A549 (cell line): ENCODE data around the gene CTCF. TPM values are rescaled to one million over a fixed set of nuclear protein-coding genes. Genes with fewer than 3 reads are reported as not detected.

Experiments
- ATAC-seq, 2 experiments: fragments of 200-7000 bp in 1 of 2; fragments of >200 bp in 1 of 2; cut with Nextera tagmentation in 1 of 2; cut with Tn5 transposase in 1 of 2; 3 replicates each; pipeline versions ENCODE4 v1.8.0 to v1.9.1; 2018 to 2020; ENCODE audit warnings: mild to moderate bottlenecking in 1 of 2, moderate library complexity in 1 of 2
- CTCF ChIA-PET: fragments of 300-600 bp; sonication (Branson Sonifier 250); formaldehyde crosslinking; extraction: SDS; loops from one replicate; lab custom pipeline; 2021; ENCODE audit warnings: antibody characterized with exemption, inconsistent platforms; lab: Yijun Ruan, JAX
- POLR2A ChIA-PET: fragments of 350-600 bp; formaldehyde crosslinking; extraction: SDS; loops from one replicate; lab custom pipeline; 2021; ENCODE audit warnings: antibody characterized with exemption, inconsistent platforms; lab: Yijun Ruan, JAX
- DNase-seq, 2 experiments: peaks; one replicate each; pipeline versions ENCODE4 v3.0.0 to v3.0.0-alpha.2; 2011 to 2016; ENCODE audit warnings: low read depth in 1 of 2, low spot score in 1 of 2
- FAIRE-seq: peaks from 2 replicates; lab custom pipeline; 2011; peaks lifted over from hg19 to GRCh38; lab: Jason Lieb, UNC
- H3K27ac ChIP-seq, 2 experiments: fragments of >200 bp; sonication (Bioruptor Twin); formaldehyde crosslinking; 3 replicates each; pipeline ENCODE4 v1.5.1; 2016 to 2017
- H3K4me1 ChIP-seq: fragments of >200 bp; sonication (Bioruptor Twin); formaldehyde crosslinking; 3 replicates; pipeline ENCODE4 v1.6.1; 2016
- H3K4me2 ChIP-seq: fragments of >200 bp; sonication (Bioruptor Twin); formaldehyde crosslinking; 3 replicates; pipeline ENCODE4 v1.6.1; 2016
- H3K4me3 ChIP-seq: fragments of >200 bp; sonication (Bioruptor Twin); formaldehyde crosslinking; 3 replicates; pipeline ENCODE4 v1.5.1; 2016
- H3K9me3 ChIP-seq: fragments of >200 bp; sonication (Bioruptor Twin); formaldehyde crosslinking; 3 replicates; pipeline ENCODE4 v1.6.1; 2016
- ATOH8 ChIP-seq: fragments of 250-450 bp; sonication (Bioruptor Pico); IDR thresholded peaks from 2 replicates; pipeline ENCODE4 v1.5.0; 2020; ENCODE audit warnings: low read depth, mild to moderate bottlenecking, moderate library complexity
- BCL3 ChIP-seq: fragments of >200 bp; sonication (Bioruptor Twin); formaldehyde crosslinking; IDR thresholded peaks from 3 replicates; pipeline ENCODE4 v1.6.1; 2016
- BHLHE40 ChIP-seq: IDR thresholded peaks from 2 replicates; pipeline ENCODE4 v1.6.1; 2012; ENCODE audit warnings: low read depth, low read length, inconsistent platforms
- CBX2 ChIP-seq: fragments of 200-600 bp; sonication (generic); IDR thresholded peaks from 2 replicates; pipeline ENCODE4 v1.6.1; 2016; ENCODE audit warnings: low read depth, mild to moderate bottlenecking, borderline replicate concordance
- EHF ChIP-seq: fragments of 250-450 bp; sonication (Bioruptor Pico); IDR thresholded peaks from 2 replicates; pipeline ENCODE4 v1.5.0; 2020; ENCODE audit warnings: mild to moderate bottlenecking
- EHMT2 ChIP-seq: fragments of 200-600 bp; sonication (generic); IDR thresholded peaks from 2 replicates; pipeline ENCODE4 v1.6.1; 2016; ENCODE audit warnings: antibody characterized with exemption, low read depth, mild to moderate bottlenecking, moderate library complexity
- ELK1 ChIP-seq: fragments of 150-350 bp; IDR thresholded peaks from 2 replicates; pipeline ENCODE4 v1.6.1; 2014; ENCODE audit warnings: low read depth, mild to moderate bottlenecking, low read length
- ESRRA ChIP-seq: fragments of 150-350 bp; IDR thresholded peaks from 2 replicates; pipeline ENCODE4 v1.6.1; 2014; ENCODE audit warnings: mild to moderate bottlenecking, low read length, borderline replicate concordance
- FOSB ChIP-seq: fragments of 250-450 bp; sonication (Bioruptor Pico); IDR thresholded peaks from 2 replicates; pipeline ENCODE4 v1.5.0; 2020; ENCODE audit warnings: mild to moderate bottlenecking, moderate library complexity
- FOXS1 ChIP-seq: fragments of 250-450 bp; sonication (Bioruptor Pico); IDR thresholded peaks from 2 replicates; pipeline ENCODE4 v1.5.0; 2020; ENCODE audit warnings: mild to moderate bottlenecking, moderate library complexity
- GATA3 ChIP-seq: IDR thresholded peaks from 2 replicates; pipeline ENCODE4 v1.6.1; 2012; ENCODE audit warnings: borderline replicate concordance
- HDAC2 ChIP-seq: fragments of 200-600 bp; sonication (generic); IDR thresholded peaks from 2 replicates; pipeline ENCODE4 v1.6.1; 2016
- HES2 ChIP-seq: fragments of >200 bp; sonication (Bioruptor Twin); formaldehyde crosslinking; IDR thresholded peaks from 2 replicates; pipeline ENCODE4 v1.6.1; 2016
- JUNB ChIP-seq: fragments of >200 bp; sonication (Bioruptor Twin); formaldehyde crosslinking; IDR thresholded peaks from 2 replicates; pipeline ENCODE4 v1.6.1; 2016
- KDM1A ChIP-seq: fragments of 200-600 bp; sonication (generic); IDR thresholded peaks from 2 replicates; pipeline ENCODE4 v1.6.1; 2016; ENCODE audit warnings: low read depth, mild to moderate bottlenecking
- MAFK ChIP-seq: fragments of 450-650 bp; IDR thresholded peaks from 2 replicates; pipeline ENCODE4 v1.6.1; 2014; ENCODE audit not compliant: partially characterized antibody
- MAX ChIP-seq: IDR thresholded peaks from 2 replicates; pipeline ENCODE4 v1.6.1; 2012
- NFE2L2 ChIP-seq: fragments of 150-350 bp; conservative IDR thresholded peaks from 2 replicates; pipeline ENCODE4 v1.6.1; 2014; ENCODE audit warnings: low read length
- NPAS2 ChIP-seq: fragments of 250-450 bp; sonication (Bioruptor Pico); IDR thresholded peaks from 2 replicates; pipeline ENCODE4 v1.8.0; 2022; ENCODE audit warnings: mild to moderate bottlenecking, moderate library complexity, borderline replicate concordance
- NR3C1 ChIP-seq: fragments of >200 bp; sonication (Bioruptor Twin); formaldehyde crosslinking; IDR thresholded peaks from 3 replicates; pipeline ENCODE4 v1.6.1; 2017
- PBX3 ChIP-seq: IDR thresholded peaks from 2 replicates; pipeline ENCODE4 v1.6.1; 2012
- PHF8 ChIP-seq: fragments of 200-600 bp; sonication (generic); IDR thresholded peaks from 2 replicates; pipeline ENCODE4 v1.6.1; 2016; ENCODE audit warnings: low read depth, mild to moderate bottlenecking, antibody characterized with exemption, moderate library complexity, borderline replicate concordance
- RAD21 ChIP-seq, 2 experiments: fragments of >200 bp in 1 of 2; sonication (Bioruptor Twin) in 1 of 2; formaldehyde crosslinking in 1 of 2; IDR thresholded peaks in 1 of 2; conservative IDR thresholded peaks in 1 of 2; 2 replicates in 1 of 2; 3 replicates in 1 of 2; pipeline ENCODE4 v1.6.1; 2012 to 2018; ENCODE audit warnings: inconsistent platforms in 1 of 2
- RNF2 ChIP-seq: fragments of 200-600 bp; sonication (generic); IDR thresholded peaks from 2 replicates; pipeline ENCODE4 v1.6.1; 2016; ENCODE audit warnings: low read depth, mild to moderate bottlenecking, antibody characterized with exemption, moderate library complexity, borderline replicate concordance
- SREBF2 ChIP-seq: fragments of 450-650 bp; IDR thresholded peaks from 2 replicates; pipeline ENCODE4 v1.6.1; 2014; ENCODE audit warnings: mild to moderate bottlenecking, moderate library complexity
- TFCP2L1 ChIP-seq: fragments of 250-450 bp; sonication (Bioruptor Pico); IDR thresholded peaks from 2 replicates; pipeline ENCODE4 v1.5.0; 2021; ENCODE audit warnings: mild to moderate bottlenecking
- ZC3H11A ChIP-seq: fragments of 450-650 bp; IDR thresholded peaks from 2 replicates; pipeline ENCODE4 v1.6.1; 2014; ENCODE audit warnings: antibody characterized with exemption, mild to moderate bottlenecking
- WGBS: methylation state at CpG from one replicate; pipeline ENCODE4 v1.1.6; 2017; ENCODE audit errors: missing lambda C conversion rate; 5-methylcytosine and 5-hydroxymethylcytosine counted together
- polyA plus RNA-seq, 4 experiments: library from polyadenylated mRNA; depleted of rRNA in 3 of 4; stranded (reverse); fragments of >200 nt; fragmentation: RNase III in 1 of 4; extraction: RNeasy Plus Mini Kit Qiagen cat#74134 plus additional on column Dnase treatment in 1 of 4; gene quantifications; 2 replicates in 3 of 4; 3 replicates in 1 of 4; pipeline ENCODE4 v1.2.3, GENCODE V29; 2011 to 2017

The CTCF gene
- polyA plus RNA-seq, 2 of the 4 experiments (the other 2 are of a cell fraction) = 42.5 to 58.4 TPM

GRCh38 chr16:67571981-67572431 is 9.7 kb downstream of the CTCF start:
- ATAC-seq (no peak), DNase-seq (no peak), FAIRE-seq (no peak)
- peaks cover 9% of the 10 kb centered on the region for H3K4me1 ChIP-seq
- no peak for TF ChIP-seq PHF8
- no peak for TF ChIP-seq CBX2
- no peak for TF ChIP-seq RNF2
- no peak overlapping the region for H3K4me2 ChIP-seq
- H3K4me3 ChIP-seq = no peak overlapping the region
- POLR2A ChIA-PET = no interaction called here
- no peak overlapping the region for H3K27ac ChIP-seq
- 73% methylated on average over 4 of the region's 4 CpGs for WGBS
- H3K9me3 ChIP-seq = no peaks in the 10 kb centered on the region
- CTCF ChIA-PET = interaction anchor here (0.9 to 6.0 kb wide), 7 partner anchors 9 to 96 kb away, joined by 3 to 36 read pairs (median 3); partner anchors contain the start of genes CARMIL2 and CTCF

- TF ChIP-seq EHMT2 (no peak), NFE2L2 (no peak), HES2 (no peak), FOXS1 (CRISPR knock-in tag) (no peak), ELK1 (no peak), FOSB (CRISPR knock-in tag) (no peak), RAD21 (conservative IDR thresholded peaks at IDR 0.05 in 1 of 2, IDR thresholded peaks at IDR 0.05 in 1 of 2) (no peak), GATA3 (no peak), ATOH8 (CRISPR knock-in tag) (no peak), EHF (no peak), NPAS2 (CRISPR knock-in tag) (no peak), NR3C1 (no peak)
- DNase-seq (no peak), ATAC-seq (no peak), FAIRE-seq (no peak)
- ChIA-PET POLR2A (interaction anchor here (0.7 kb wide), 1 partner anchor 44 kb away, joined by 3 read pairs; no protein-coding TSS in a partner anchor), CTCF (interaction anchor here (1.1 to 2.6 kb wide), 7 partner anchors 9 to 39 kb away, joined by 3 to 7 read pairs (median 4); partner anchors contain the start of gene CTCF)
- no peaks in the 10 kb centered on the region for H3K4me1 ChIP-seq
- no peaks in the 10 kb centered on the region for H3K9me3 ChIP-seq
- 89% methylated on average over 4 of the region's 4 CpGs for WGBS
- no peak overlapping the region for H3K4me3 ChIP-seq
- no peak overlapping the region for H3K27ac ChIP-seq
- no peak overlapping the region for H3K4me2 ChIP-seq
Observed at GRCh38 chr16:67579686-67580085, 17.4 kb downstream of the CTCF start.

- no peak overlapping the region for H3K4me3 ChIP-seq
- no peak overlapping the region for H3K4me2 ChIP-seq
- DNase-seq = no peak
- CTCF ChIA-PET = interaction anchor here (1.2 to 1.6 kb wide), 5 partner anchors 9 to 33 kb away, joined by 3 to 6 read pairs (median 4); partner anchors contain the start of gene CTCF
- TF ChIP-seq PBX3 (no peak), RAD21 (conservative IDR thresholded peaks at IDR 0.05 in 1 of 2, IDR thresholded peaks at IDR 0.05 in 1 of 2) (no peak), BHLHE40 (no peak), FOSB (CRISPR knock-in tag) (no peak), NFE2L2 (no peak), KDM1A (no peak), EHF (no peak), TFCP2L1 (CRISPR knock-in tag) (no peak), ZC3H11A (no peak), MAX (no peak), BCL3 (no peak), ESRRA (no peak), MAFK (no peak), JUNB (no peak), HDAC2 (no peak), SREBF2 (no peak)
- POLR2A ChIA-PET = no interaction called here
- FAIRE-seq = no peak
- no peaks in the 10 kb centered on the region for H3K4me1 ChIP-seq
- WGBS = 95% methylated on average over 4 of the region's 4 CpGs
- H3K9me3 ChIP-seq = no peaks in the 10 kb centered on the region
- no peak overlapping the region for H3K27ac ChIP-seq
- no peak for ATAC-seq
Observed at GRCh38 chr16:67580202-67580601, 17.9 kb downstream of the CTCF start.
